AG10803 (cell line): ENCODE measurements around the gene PSPH.
"Not testable (repeated sequence)": the region's sequence is repeated elsewhere in the genome, so short reads cannot be mapped to it uniquely, and the experiment has no call there.

Experiments
- DNase-seq: peaks from one replicate; pipeline ENCODE4 v3.0.0; 2010; ENCODE audit warnings: low read depth
- H3K4me3 ChIP-seq: 2 replicates; pipeline ENCODE4 v1.5.1; 2011; ENCODE audit warnings: mild to moderate bottlenecking, low read length, control low read depth
- CTCF ChIP-seq: conservative IDR thresholded peaks from 2 replicates; pipeline ENCODE4 v1.5.1; 2011; ENCODE audit warnings: mild to moderate bottlenecking, low read length, control low read depth, inconsistent platforms

PSPH gene

GRCh38 chr7:56030340-56030739, 20.9 kb downstream of the PSPH start:
- TF ChIP-seq CTCF = no peak
- DNase-seq = no peak

DNA sequence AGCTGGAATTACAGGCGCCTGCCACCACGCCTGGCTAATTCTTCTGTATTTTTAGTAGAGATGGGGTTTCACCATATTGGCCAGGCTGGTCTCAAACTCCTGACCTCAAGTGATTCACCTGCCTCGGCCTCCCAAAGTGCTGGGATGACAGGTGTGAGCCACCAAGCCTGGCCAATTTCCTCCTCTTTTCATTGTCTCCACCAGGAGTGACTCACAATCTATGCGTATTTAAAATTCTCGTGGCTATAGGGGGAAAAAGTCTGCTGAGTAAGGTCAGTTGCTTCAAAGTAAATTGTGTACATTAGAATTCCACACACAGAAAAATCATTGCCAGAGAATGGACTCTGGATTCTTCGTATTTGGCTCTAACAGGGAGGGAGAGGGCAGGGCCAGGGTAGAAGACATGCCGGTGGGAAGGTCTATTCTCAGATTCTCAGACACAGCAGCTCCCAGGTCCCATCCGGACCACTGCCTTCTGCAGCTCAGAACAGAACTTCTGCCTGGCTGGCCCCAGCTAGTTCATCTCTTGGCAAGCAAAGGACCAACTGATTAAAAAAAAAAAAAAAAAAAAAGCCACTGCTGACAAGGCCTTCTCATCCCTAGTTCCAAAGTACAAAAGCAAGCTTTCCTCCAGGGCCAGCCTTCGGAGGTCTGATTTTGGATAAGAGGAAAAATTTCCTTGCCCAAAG, 22.2 kb downstream of the PSPH start:
- no peak for TF ChIP-seq CTCF
- DNase-seq = no peak
- no peak overlapping the region for H3K4me3 ChIP-seq

More at GRCh38 chr7:56030340-56030739, 20.9 kb downstream of the PSPH start:
- no peak overlapping the region for H3K4me3 ChIP-seq

DNA sequence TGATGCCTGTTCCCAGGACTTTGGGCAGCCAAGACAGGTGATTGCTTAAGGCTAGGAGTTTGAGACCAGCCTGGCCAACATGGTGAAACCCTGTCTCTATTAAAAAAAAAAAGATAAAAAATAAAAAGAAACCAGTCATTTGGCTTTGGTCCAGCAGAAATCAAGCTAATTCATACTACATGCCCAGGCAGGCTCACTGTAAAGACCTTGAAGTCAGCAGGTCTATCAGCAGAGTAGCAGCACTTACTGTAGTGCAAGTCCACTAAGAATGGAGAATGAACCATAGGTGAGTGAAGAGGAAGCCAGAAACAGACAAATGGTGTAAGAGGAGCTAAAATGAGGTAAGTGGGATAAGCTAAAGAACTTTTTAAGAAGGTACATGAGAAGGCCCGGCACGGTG, 24.7 kb downstream of the PSPH start:
- TF ChIP-seq CTCF = no peak
- H3K4me3 ChIP-seq = no peak overlapping the region
- no peak for DNase-seq

GRCh38 chr7:56023500-56023899, 27.7 kb downstream of the PSPH start:
- DNase-seq = no peak
- no peak for TF ChIP-seq CTCF
- H3K4me3 ChIP-seq = no peak overlapping the region

DNA sequence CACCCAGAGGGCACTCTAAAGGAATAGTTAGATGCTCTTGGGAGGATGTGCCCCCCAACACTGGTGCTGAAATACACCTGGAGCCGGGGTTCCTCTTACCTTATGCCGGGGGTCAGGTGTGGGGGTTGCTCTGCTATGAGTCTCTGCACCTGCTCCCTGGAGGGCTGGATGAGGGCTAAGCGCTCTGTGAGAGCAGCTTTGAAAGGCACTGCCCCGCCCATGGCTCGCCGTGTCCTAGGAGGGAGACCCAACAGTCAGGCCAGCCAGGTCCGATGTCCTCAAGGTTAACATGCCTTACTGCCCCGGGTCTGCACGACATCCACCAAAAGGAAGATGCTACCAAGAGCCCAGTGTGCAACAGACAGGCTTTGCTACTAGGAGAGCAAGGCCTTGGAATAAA, 31.7 kb downstream of the PSPH start:
- no peak overlapping the region for H3K4me3 ChIP-seq
- TF ChIP-seq CTCF = no peak

DNA sequence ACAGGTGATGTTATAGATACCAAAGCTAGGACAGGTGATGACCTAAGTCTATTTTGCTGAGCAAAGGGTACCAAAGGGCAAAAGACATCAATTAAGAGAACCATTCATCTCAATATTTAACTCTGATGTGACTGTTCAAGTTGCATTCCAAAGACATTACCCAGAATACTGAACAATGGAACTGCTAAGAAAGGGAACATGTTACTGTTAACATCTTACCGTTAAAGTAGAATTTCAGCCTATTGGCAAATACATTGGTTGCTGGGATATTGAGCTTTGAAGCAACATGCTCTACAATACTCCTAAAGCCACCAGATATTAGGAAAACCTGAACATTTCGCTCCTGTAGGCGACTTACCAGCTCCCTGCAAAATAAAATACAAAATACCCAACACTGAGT, 34.2 kb downstream of the PSPH start:
- not testable (repeated sequence) for DNase-seq, H3K4me3 ChIP-seq

More for the DNA sequence above, 31.7 kb downstream of the PSPH start:
- DNase-seq = no peak

DNA sequence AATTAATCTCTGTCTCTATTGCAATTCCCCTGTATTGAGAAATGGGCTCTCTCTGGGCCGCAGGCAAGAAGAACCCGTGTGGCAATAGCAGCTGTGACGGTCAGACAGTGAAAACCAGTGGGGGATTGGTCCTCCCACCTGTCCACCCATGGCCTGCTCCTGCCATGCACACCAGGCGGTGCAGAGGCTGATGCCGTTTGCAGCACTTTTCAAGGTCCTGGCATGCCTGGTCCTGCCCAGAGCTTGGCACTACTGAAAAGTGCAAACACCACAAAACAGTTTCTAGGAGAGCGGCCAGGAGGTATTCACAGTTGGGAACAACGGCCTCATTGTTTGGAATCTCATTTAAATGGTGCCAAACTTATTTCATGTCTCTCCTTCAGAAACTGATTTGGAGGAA, 41.5 kb downstream of the PSPH start:
- TF ChIP-seq CTCF = no peak
- no peak for DNase-seq
- no peak overlapping the region for H3K4me3 ChIP-seq

- no peak for TF ChIP-seq CTCF
- no peak overlapping the region for H3K4me3 ChIP-seq
- DNase-seq = no peak
Observed at GRCh38 chr7:56007891-56008290, 43.4 kb downstream of the PSPH start.
